ENCODE measurements around the gene PSMD6. TPM values are rescaled to one million over a fixed set of nuclear protein-coding genes. Genes with fewer than 3 reads are reported as not detected.
A peak's percentile ranks its signal among the peaks of the same experiment; 100 is the strongest.

PSMD6 gene
- total and polyA plus RNA-seq, 10 donors, result 49.0 to 75.8 (median 59.6) TPM

GRCh38 chr3:63966871-63967270 lies 56.4 kb downstream of the PSMD6 start:
- H3K4me1 ChIP-seq, result peaks cover 35 to 85% (median 59%) of the 10 kb centered on the region in 6 donors
- no peaks in the 10 kb centered on the region for H3K27me3 ChIP-seq (replicated peaks in 1 of 7)
- H3K9me3 ChIP-seq, result no peaks in the 10 kb centered on the region
- WGBS, 5 donors, result 77 to 94% (median 91%) methylated on average over 1 of the region's 1 CpG
- H3K27ac ChIP-seq, result peak overlapping the region in 6 of 8 donors; percentile 80 to 93 (median 85)
- TF ChIP-seq POLR2A (IDR thresholded peaks at IDR 0.05) (no peak), POLR2AphosphoS5 (IDR thresholded peaks at IDR 0.05) (no peak), CTCF (IDR thresholded peaks at IDR 0.05 in 8 of 11, conservative IDR thresholded peaks at IDR 0.05 in 3 of 11) (no peak)
- H3K4me3 ChIP-seq, result no peak overlapping the region
- intact Hi-C loops (cut with DNase I; ENCODE audit: low total_unique reads), result no loop called here
- no peak for DNase-seq
- no peaks in the 10 kb centered on the region for H3K36me3 ChIP-seq

- no peak for TF ChIP-seq POLR2A (IDR thresholded peaks at IDR 0.05)
- TF ChIP-seq POLR2AphosphoS5 (IDR thresholded peaks at IDR 0.05), result no peak
- TF ChIP-seq CTCF (IDR thresholded peaks at IDR 0.05 in 8 of 11, conservative IDR thresholded peaks at IDR 0.05 in 3 of 11), result no peak
- Histone ChIP-seq H3K27me3 (replicated peaks in 1 of 7) (no peaks in the 10 kb centered on the region), H3K36me3 (no peaks in the 10 kb centered on the region), H3K9me3 (no peaks in the 10 kb centered on the region), H3K4me1 (peaks cover 32 to 85% (median 55%) of the 10 kb centered on the region in 6 donors), H3K27ac (peak overlapping the region in 3 of 8 donors; percentile 86 to 93 (median 87)), H3K4me3 (no peak overlapping the region)
- intact Hi-C loops (cut with DNase I; ENCODE audit: low total_unique reads), result no loop called here
- WGBS, 5 donors, result 60 to 98% (median 93%) methylated on average over 4 of the region's 4 CpGs
- DNase-seq, result no peak
Measured at GRCh38 chr3:63966007-63966406, 57.3 kb downstream of the PSMD6 start.

GRCh38 chr3:63964681-63965485 lies 58.4 kb downstream of the PSMD6 start:
- Histone ChIP-seq H3K27me3 (replicated peaks in 1 of 7) (no peaks in the 10 kb centered on the region), H3K36me3 (no peaks in the 10 kb centered on the region), H3K4me3 (no peak overlapping the region), H3K27ac (peak overlapping the region in 2 of 8 donors; percentile 16 to 32), H3K9me3 (no peaks in the 10 kb centered on the region), H3K4me1 (peaks cover 34 to 85% (median 55%) of the 10 kb centered on the region in 6 donors)
- whole genome bisulfite sequencing, 5 donors, result 64 to 88% (median 75%) methylated on average over 6 of the region's 6 CpGs
- no peak for TF ChIP-seq POLR2A (IDR thresholded peaks at IDR 0.05)
- no peak for TF ChIP-seq POLR2AphosphoS5 (IDR thresholded peaks at IDR 0.05)
- TF ChIP-seq CTCF (IDR thresholded peaks at IDR 0.05 in 8 of 11, conservative IDR thresholded peaks at IDR 0.05 in 3 of 11), result no peak
- DNase-seq, result no peak
- intact Hi-C loops (cut with DNase I; ENCODE audit: low total_unique reads), result no loop called here

- Histone ChIP-seq H3K9me3 (no peaks in the 10 kb centered on the region), H3K27ac (no peak overlapping the region), H3K4me1 (peaks cover 22 to 85% (median 46%) of the 10 kb centered on the region in 6 donors), H3K36me3 (no peaks in the 10 kb centered on the region), H3K4me3 (no peak overlapping the region), H3K27me3 (replicated peaks in 1 of 7) (no peaks in the 10 kb centered on the region)
- WGBS, 5 donors, result 87 to 98% (median 96%) methylated on average over 1 of the region's 1 CpG
- intact Hi-C loops (cut with DNase I; ENCODE audit: low total_unique reads), result no loop called here
- no peak for TF ChIP-seq POLR2AphosphoS5 (IDR thresholded peaks at IDR 0.05)
- TF ChIP-seq CTCF (IDR thresholded peaks at IDR 0.05 in 8 of 11, conservative IDR thresholded peaks at IDR 0.05 in 3 of 11), result no peak
- no peak for TF ChIP-seq POLR2A (IDR thresholded peaks at IDR 0.05)
- DNase-seq, result no peak
Measured at GRCh38 chr3:63963496-63963895, 59.8 kb downstream of the PSMD6 start.

All from spleen (tissue), 11 donors.